Measurements from ENCODE around the gene TRPC1.

- TF ChIP-seq CTCF (tag by site-specific recombination; IDR thresholded peaks at IDR 0.05) (no peak), ZNF513 (tag by site-specific recombination; IDR thresholded peaks at IDR 0.05) (no peak), ZNF416 (tag by site-specific recombination; IDR thresholded peaks at IDR 0.05) (no peak), ZNF324 (tag by site-specific recombination; IDR thresholded peaks at IDR 0.05) (no peak), ZSCAN5A (tag by site-specific recombination; IDR thresholded peaks at IDR 0.05) (no peak), ZNF24 (tag by site-specific recombination; IDR thresholded peaks at IDR 0.05) (no peak), SETDB1 (IDR thresholded peaks at IDR 0.05; ENCODE audit: insufficient read length, low read length) (no peak), SALL2 (tag by site-specific recombination; IDR thresholded peaks at IDR 0.05; ENCODE audit: borderline replicate concordance) (no peak), WT1 (tag by site-specific recombination; IDR thresholded peaks at IDR 0.05) (no peak), KLF7 (tag by site-specific recombination; IDR thresholded peaks at IDR 0.05; ENCODE audit: borderline replicate concordance) (no peak), ZNF645 (tag by site-specific recombination; IDR thresholded peaks at IDR 0.05) (no peak), ZNF677 (tag by site-specific recombination; IDR thresholded peaks at IDR 0.05) (no peak), ZBTB1 (tag by site-specific recombination; IDR thresholded peaks at IDR 0.05) (no peak)
Observed at GRCh38 chr3:142680710-142681109, 43.1 kb upstream of the TRPC1 start.
